Amniotic epithelial cell (primary cell): ENCODE measurements around the gene GJB2.
"Not testable (repeated sequence)": the region's sequence is repeated elsewhere in the genome, so short reads cannot be mapped to it uniquely, and the experiment has no call there.

Experiments used
- DNase-seq: peaks from one replicate; pipeline ENCODE4 v3.0.0-alpha.2; 2010; ENCODE audit warnings: low read depth

GJB2 gene

GRCh38 chr13:20165417-20166257 lies 27.1 kb downstream of the GJB2 start:
- DNase-seq, result peak; percentile 14

- no peak for DNase-seq
These were observed 30.8 kb downstream of the GJB2 start for GRCh38 chr13:20161951-20162300.

- DNase-seq, result no peak
These were observed 31.3 kb downstream of the GJB2 start for GRCh38 chr13:20161275-20161950.

- peak; percentile 29 for DNase-seq
These were observed 32.1 kb downstream of the GJB2 start, which contains the start of gene GJA3 for GRCh38 chr13:20160306-20161274. GJA3 (minus strand) TSS chr13:20161052; CDS start chr13:20143288, 17,764 bp downstream.

- DNase-seq, result peak; percentile 27
These were observed 33.0 kb downstream of the GJB2 start for GRCh38 chr13:20159646-20160305.

- no peak for DNase-seq
These were observed 35.5 kb downstream of the GJB2 start for GRCh38 chr13:20157151-20157796.

- no peak for DNase-seq
These were observed 36.0 kb downstream of the GJB2 start for GRCh38 chr13:20156702-20157101.

GRCh38 chr13:20153290-20153689 lies 39.4 kb downstream of the GJB2 start:
- DNase-seq, result not testable (repeated sequence)

GRCh38 chr13:20151612-20152011 lies 41.1 kb downstream of the GJB2 start:
- DNase-seq, result no peak

GRCh38 chr13:20151016-20151415 lies 41.7 kb downstream of the GJB2 start:
- DNase-seq, result no peak

GRCh38 chr13:20150561-20150960 lies 42.2 kb downstream of the GJB2 start:
- no peak for DNase-seq

GRCh38 chr13:20149762-20150161 lies 43.0 kb downstream of the GJB2 start:
- DNase-seq, result no peak

GRCh38 chr13:20148501-20149183 lies 44.1 kb downstream of the GJB2 start:
- DNase-seq, result no peak

GRCh38 chr13:20146381-20146780 lies 46.4 kb downstream of the GJB2 start:
- DNase-seq, result no peak

GRCh38 chr13:20145521-20145920 lies 47.2 kb downstream of the GJB2 start:
- no peak for DNase-seq

- DNase-seq, result no peak
These were observed 48.4 kb downstream of the GJB2 start for GRCh38 chr13:20144141-20144850.

- no peak for DNase-seq
These were observed 49.7 kb downstream of the GJB2 start for GRCh38 chr13:20142927-20143480.

- no peak for DNase-seq
These were observed 50.5 kb downstream of the GJB2 start for GRCh38 chr13:20142023-20142926.
